GM06990 (cell line): ENCODE data around the gene BRD4.

Source experiments
- DNase-seq: peaks from one replicate; pipeline ENCODE4 v3.0.0-alpha.2; 2011; ENCODE audit not compliant: insufficient read length; ENCODE audit errors: extremely low read depth
- H3K27me3 ChIP-seq: replicated peaks from 2 replicates; pipeline ENCODE4 v1.6.0; 2011; ENCODE audit warnings: low read length; ENCODE audit not compliant: control insufficient read depth, insufficient read depth
- H3K36me3 ChIP-seq: 2 replicates; pipeline ENCODE4 v1.5.1; 2011; ENCODE audit warnings: low read length; ENCODE audit not compliant: control insufficient read depth, insufficient read depth
- H3K4me3 ChIP-seq: replicated peaks from 2 replicates; pipeline ENCODE4 v1.5.1; 2011; ENCODE audit warnings: low read depth, mild to moderate bottlenecking, control low read depth, low read length
- CTCF ChIP-seq: IDR thresholded peaks from 2 replicates; pipeline ENCODE4 v1.5.1; 2011; ENCODE audit warnings: low read length, control low read depth, mild to moderate bottlenecking, inconsistent platforms; ENCODE audit not compliant: insufficient read depth, poor library complexity, severe bottlenecking

Gene BRD4

GRCh38 chr19:15255359-15255990 lies 76.9 kb downstream of the BRD4 start:
- no peak for TF ChIP-seq CTCF
- H3K36me3 ChIP-seq = peaks cover 74% of the 10 kb centered on the region
- DNase-seq = no peak
- H3K27me3 ChIP-seq = no peaks in the 10 kb centered on the region
- no peak overlapping the region for H3K4me3 ChIP-seq

GRCh38 chr19:15254547-15254946 lies 77.8 kb downstream of the BRD4 start:
- H3K4me3 ChIP-seq = no peak overlapping the region
- TF ChIP-seq CTCF = no peak
- H3K36me3 ChIP-seq = peaks cover 68% of the 10 kb centered on the region
- no peaks in the 10 kb centered on the region for H3K27me3 ChIP-seq
- DNase-seq = no peak

- no peak for TF ChIP-seq CTCF
- DNase-seq = no peak
- peaks cover 67% of the 10 kb centered on the region for H3K36me3 ChIP-seq
- H3K4me3 ChIP-seq = no peak overlapping the region
- H3K27me3 ChIP-seq = no peaks in the 10 kb centered on the region
These were observed 78.8 kb downstream of the BRD4 start for GRCh38 chr19:15253513-15253912.

- no peak for DNase-seq
- Histone ChIP-seq H3K36me3 (peaks cover 68% of the 10 kb centered on the region), H3K27me3 (no peaks in the 10 kb centered on the region), H3K4me3 (no peak overlapping the region)
- no peak for TF ChIP-seq CTCF
These were observed 79.3 kb downstream of the BRD4 start for GRCh38 chr19:15253061-15253460.

- TF ChIP-seq CTCF = peak; percentile 34
- no peak for DNase-seq
- Histone ChIP-seq H3K36me3 (peaks cover 67% of the 10 kb centered on the region), H3K4me3 (no peak overlapping the region), H3K27me3 (no peaks in the 10 kb centered on the region)
These were observed 79.8 kb downstream of the BRD4 start for GRCh38 chr19:15252398-15253018.
